Mesenchymal stem cell (in vitro differentiated cells and primary cell): Measurements from ENCODE around the gene MEIS2.

Experiments
- DNase-seq: peaks from one replicate; pipeline ENCODE4 v3.0.0-alpha.2; 2013
- H2AFZ ChIP-seq: one replicate; pipeline ENCODE4 v1.6.1; 2013; ENCODE audit warnings: low read depth, mild to moderate bottlenecking, control low read depth, inconsistent platforms, low read length, moderate library complexity
- H2AK5ac ChIP-seq: 2 replicates; pipeline ENCODE4 v1.6.1; 2013; ENCODE audit warnings: low read length, moderate library complexity, mild to moderate bottlenecking, inconsistent platforms; ENCODE audit not compliant: severe bottlenecking
- H2BK120ac ChIP-seq: one replicate; pipeline ENCODE4 v1.6.1; 2013; ENCODE audit warnings: low read depth, mild to moderate bottlenecking, inconsistent platforms, low read length, moderate library complexity
- H2BK12ac ChIP-seq, 2 experiments: one replicate each; pipeline ENCODE4 v1.6.1; 2013; ENCODE audit warnings: inconsistent platforms in 2 of 2, low read length in 2 of 2, mild to moderate bottlenecking in 2 of 2, moderate library complexity in 2 of 2, control low read depth in 1 of 2
- H2BK15ac ChIP-seq: one replicate; pipeline ENCODE4 v1.6.1; 2013; ENCODE audit warnings: mild to moderate bottlenecking, low read depth, inconsistent platforms; ENCODE audit not compliant: poor library complexity, severe bottlenecking
- H2BK5ac ChIP-seq: 2 replicates; pipeline ENCODE4 v1.6.1; 2013; ENCODE audit warnings: low read depth, mild to moderate bottlenecking, low read length, control low read depth, inconsistent platforms; ENCODE audit not compliant: poor library complexity, severe bottlenecking
- H3K14ac ChIP-seq, 2 experiments: one replicate each; pipeline ENCODE4 v1.6.1; 2013; ENCODE audit warnings: inconsistent platforms in 2 of 2, low read length in 2 of 2, control low read depth in 1 of 2, mild to moderate bottlenecking in 1 of 2, moderate library complexity in 1 of 2
- H3K18ac ChIP-seq, 2 experiments: one replicate each; pipeline ENCODE4 v1.6.1; 2013; ENCODE audit warnings: inconsistent platforms in 2 of 2, low read length in 2 of 2, control low read depth in 1 of 2, low read depth in 1 of 2, mild to moderate bottlenecking in 1 of 2
- H3K23ac ChIP-seq, 2 experiments: one replicate each; pipeline ENCODE4 v1.6.1; 2013; ENCODE audit warnings: inconsistent platforms in 2 of 2, low read length in 2 of 2, mild to moderate bottlenecking in 2 of 2, moderate library complexity in 2 of 2, control low read depth in 1 of 2
- H3K27ac ChIP-seq: 2 replicates; pipeline ENCODE4 v1.5.1; 2013; ENCODE audit warnings: mild to moderate bottlenecking, moderate library complexity, low read length, control low read depth, inconsistent platforms; ENCODE audit not compliant: poor library complexity, severe bottlenecking
- H3K27me3 ChIP-seq, 2 experiments: 2 replicates each; pipeline versions ENCODE4 v1.6.1 to v1.7.0; 2013; ENCODE audit warnings: low read length in 2 of 2, mild to moderate bottlenecking in 2 of 2, moderate library complexity in 2 of 2, control low read depth in 1 of 2, inconsistent platforms in 1 of 2; ENCODE audit not compliant: control insufficient read depth in 1 of 2, insufficient read depth in 1 of 2
- H3K36me3 ChIP-seq, 2 experiments: 2 replicates each; pipeline versions ENCODE4 v1.6.1 to v1.7.0; 2013; ENCODE audit warnings: low read length in 2 of 2, control low read depth in 1 of 2, inconsistent platforms in 1 of 2, low read depth in 1 of 2, mild to moderate bottlenecking in 1 of 2; ENCODE audit not compliant: insufficient read depth in 2 of 2, control insufficient read depth in 1 of 2
- H3K4ac ChIP-seq, 2 experiments: one replicate each; pipeline ENCODE4 v1.6.1; 2013; ENCODE audit warnings: inconsistent platforms in 2 of 2, low read length in 2 of 2, mild to moderate bottlenecking in 2 of 2, moderate library complexity in 2 of 2, control low read depth in 1 of 2, low read depth in 1 of 2
- H3K4me1 ChIP-seq: 2 replicates; pipeline ENCODE4 v1.6.1; 2013; ENCODE audit warnings: low read depth, low read length, control low read depth; ENCODE audit not compliant: control insufficient read depth, insufficient read depth
- H3K4me2 ChIP-seq: 2 replicates; pipeline ENCODE4 v1.6.1; 2013; ENCODE audit warnings: low read length, mild to moderate bottlenecking, inconsistent platforms; ENCODE audit not compliant: poor library complexity, severe bottlenecking
- H3K4me3 ChIP-seq, 2 experiments: 2 replicates each; pipeline versions ENCODE4 v1.5.1 to v1.7.0; 2013; ENCODE audit warnings: low read length in 2 of 2, mild to moderate bottlenecking in 2 of 2, control low read depth in 1 of 2, low read depth in 1 of 2; ENCODE audit not compliant: insufficient read depth in 1 of 2
- H3K79me1 ChIP-seq: replicated peaks from 2 replicates; pipeline ENCODE4 v1.6.1; 2013; ENCODE audit warnings: mild to moderate bottlenecking, control low read depth, low read length, inconsistent platforms; ENCODE audit not compliant: poor library complexity, severe bottlenecking
- H3K9ac ChIP-seq: 2 replicates; pipeline ENCODE4 v1.7.0; 2013; ENCODE audit warnings: mild to moderate bottlenecking, low read length, moderate library complexity
- H3K9me3 ChIP-seq: 2 replicates; pipeline ENCODE4 v1.7.0; 2013; ENCODE audit warnings: mild to moderate bottlenecking, low read length; ENCODE audit not compliant: control insufficient read depth
- H4K8ac ChIP-seq: one replicate; pipeline ENCODE4 v1.6.1; 2013; ENCODE audit warnings: inconsistent platforms, mild to moderate bottlenecking, low read length, moderate library complexity
- H4K91ac ChIP-seq: one replicate; pipeline ENCODE4 v1.6.1; 2013; ENCODE audit warnings: mild to moderate bottlenecking, low read length, inconsistent platforms
- WGBS: methylation state at CpG from one replicate; pipeline ENCODE4 v1.1.7; 2013; ENCODE audit warnings: mixed read lengths; 5-methylcytosine and 5-hydroxymethylcytosine counted together

The MEIS2 gene

DNA sequence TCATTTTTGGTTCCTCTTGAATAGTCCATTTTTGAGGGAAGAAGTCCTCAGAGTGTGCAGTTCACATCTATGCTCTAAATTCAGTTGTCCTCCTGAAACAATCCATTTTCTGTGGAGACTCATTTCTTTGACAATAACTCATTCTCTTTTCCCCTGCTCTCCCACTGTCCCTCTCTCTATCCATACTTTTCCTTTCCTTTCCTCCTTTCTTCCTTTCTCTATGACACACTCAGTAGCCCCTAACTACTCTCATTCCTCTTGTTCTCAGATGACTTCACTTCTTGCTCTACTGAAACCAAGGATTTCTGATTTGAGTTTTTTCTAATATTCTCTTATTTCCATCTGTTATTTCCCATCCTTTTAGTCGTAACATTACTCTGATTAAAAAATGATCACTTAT, 16.7 kb upstream of the MEIS2 start:
- Histone ChIP-seq H3K18ac (no peak overlapping the region), H3K9me3 (no peaks in the 10 kb centered on the region), H4K91ac (no peak overlapping the region), H2BK15ac (no peak overlapping the region), H2AFZ (no peak overlapping the region), H3K4me1 (no peaks in the 10 kb centered on the region), H3K27me3 (peaks cover 0 to 10% of the 10 kb centered on the region in 2 experiments), H2BK120ac (no peak overlapping the region), H3K4ac (no peak overlapping the region), H3K4me3 (no peak overlapping the region), H2BK12ac (no peak overlapping the region), H3K14ac (no peak overlapping the region), H3K4me2 (no peak overlapping the region), H3K23ac (no peak overlapping the region), H3K9ac (no peak overlapping the region), H4K8ac (no peak overlapping the region), H2AK5ac (no peak overlapping the region), H3K79me1 (no peaks in the 10 kb centered on the region), H2BK5ac (no peak overlapping the region), H3K36me3 (no peaks in the 10 kb centered on the region), H3K27ac (no peak overlapping the region)
- WGBS = no CpG with 5 or more reads among the region's 1 CpG
- no peak for DNase-seq

DNA sequence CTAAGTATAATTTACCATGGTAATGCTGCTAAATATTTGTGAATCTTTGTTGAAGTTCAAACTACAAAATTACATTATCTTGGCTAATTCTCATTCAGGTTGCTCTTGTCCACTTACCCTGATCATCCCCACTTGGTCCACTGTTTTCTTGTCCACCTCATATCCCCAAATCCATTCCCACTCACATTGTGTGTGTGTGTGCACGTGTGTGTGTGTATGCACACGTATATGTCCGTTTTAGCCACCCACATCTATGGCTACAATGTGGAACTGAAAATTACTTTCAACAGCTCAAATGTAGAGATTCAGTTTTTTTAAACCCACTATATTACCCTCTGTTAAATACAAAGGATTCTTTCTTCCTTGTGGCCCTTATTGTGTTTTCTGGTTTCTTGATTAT, 15.2 kb upstream of the MEIS2 start:
- WGBS = 100% methylated on average over 3 of the region's 3 CpGs
- no peak overlapping the region for H3K4me3 ChIP-seq
- no peak overlapping the region for H3K23ac ChIP-seq
- no peak overlapping the region for H4K91ac ChIP-seq
- no peak overlapping the region for H4K8ac ChIP-seq
- no peak overlapping the region for H2BK5ac ChIP-seq
- H3K27me3 ChIP-seq = peaks cover 0 to 23% of the 10 kb centered on the region in 2 experiments
- no peak overlapping the region for H3K14ac ChIP-seq
- peaks cover 5% of the 10 kb centered on the region for H3K4me1 ChIP-seq
- no peak overlapping the region for H2BK12ac ChIP-seq
- H2BK15ac ChIP-seq = no peak overlapping the region
- no peak for DNase-seq
- no peaks in the 10 kb centered on the region for H3K79me1 ChIP-seq
- no peak overlapping the region for H3K27ac ChIP-seq
- H3K4me2 ChIP-seq = no peak overlapping the region
- H3K18ac ChIP-seq = no peak overlapping the region
- H3K36me3 ChIP-seq = no peaks in the 10 kb centered on the region
- no peak overlapping the region for H2BK120ac ChIP-seq
- no peak overlapping the region for H3K9ac ChIP-seq
- H2AK5ac ChIP-seq = no peak overlapping the region
- no peak overlapping the region for H2AFZ ChIP-seq
- H3K9me3 ChIP-seq = no peaks in the 10 kb centered on the region
- H3K4ac ChIP-seq = no peak overlapping the region

DNA sequence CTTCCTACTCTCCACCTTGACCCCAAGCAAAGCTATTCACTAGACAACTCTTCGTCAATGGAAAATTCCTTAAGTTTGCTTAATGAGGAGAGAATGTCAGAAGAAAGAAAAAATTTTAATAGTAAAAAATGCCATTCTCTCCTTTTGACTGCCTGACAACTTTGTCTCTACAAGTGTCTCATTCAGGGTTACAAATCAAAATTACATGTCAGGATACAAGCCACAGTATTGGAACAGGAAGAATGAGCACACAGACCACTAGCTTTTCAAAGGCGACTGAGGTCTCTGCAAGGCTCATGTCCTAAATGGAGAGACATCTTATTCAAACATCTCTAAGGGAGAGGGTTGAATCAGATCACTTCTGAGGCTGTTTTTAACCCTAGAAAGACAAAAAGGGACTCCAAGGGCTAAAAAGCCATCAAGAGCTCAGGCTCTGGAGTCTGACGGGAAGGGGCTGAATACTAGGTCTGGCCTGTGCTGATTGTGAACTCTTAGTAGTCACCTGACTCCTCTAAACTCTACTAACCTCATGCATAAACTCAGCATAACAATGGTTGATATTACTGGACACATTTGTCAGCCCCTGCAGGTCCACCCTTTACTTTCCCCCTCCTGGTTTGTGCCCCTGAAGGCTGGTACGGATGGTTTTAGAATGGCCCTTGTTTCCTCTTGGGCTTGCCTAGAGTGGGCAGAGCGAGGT, 12.8 kb upstream of the MEIS2 start:
- H3K27ac ChIP-seq = no peak overlapping the region
- peak overlapping the region in 1 of 2 experiments; percentile 57 for H3K18ac ChIP-seq
- 86% methylated on average over 3 of the region's 5 CpGs for WGBS
- H3K23ac ChIP-seq = peak overlapping the region in 1 of 2 experiments; percentile 69
- no peak overlapping the region for H2BK120ac ChIP-seq
- H3K9me3 ChIP-seq = no peaks in the 10 kb centered on the region
- H3K4ac ChIP-seq = peak overlapping the region in 1 of 2 experiments; percentile 47
- no peak overlapping the region for H2BK15ac ChIP-seq
- no peak overlapping the region for H2AK5ac ChIP-seq
- peaks cover 10% of the 10 kb centered on the region for H3K4me1 ChIP-seq
- no peaks in the 10 kb centered on the region for H3K36me3 ChIP-seq
- H3K79me1 ChIP-seq = no peaks in the 10 kb centered on the region
- no peak overlapping the region for H3K9ac ChIP-seq
- H3K27me3 ChIP-seq = peaks cover 0 to 47% of the 10 kb centered on the region in 2 experiments
- peak; percentile 26 for DNase-seq
- no peak overlapping the region for H4K8ac ChIP-seq
- H3K14ac ChIP-seq = no peak overlapping the region
- H3K4me2 ChIP-seq = no peak overlapping the region
- H2AFZ ChIP-seq = no peak overlapping the region
- no peak overlapping the region for H3K4me3 ChIP-seq
- no peak overlapping the region for H2BK5ac ChIP-seq
- peak overlapping the region; percentile 22 for H4K91ac ChIP-seq
- H2BK12ac ChIP-seq = peak overlapping the region; percentile 72 to 96

DNA sequence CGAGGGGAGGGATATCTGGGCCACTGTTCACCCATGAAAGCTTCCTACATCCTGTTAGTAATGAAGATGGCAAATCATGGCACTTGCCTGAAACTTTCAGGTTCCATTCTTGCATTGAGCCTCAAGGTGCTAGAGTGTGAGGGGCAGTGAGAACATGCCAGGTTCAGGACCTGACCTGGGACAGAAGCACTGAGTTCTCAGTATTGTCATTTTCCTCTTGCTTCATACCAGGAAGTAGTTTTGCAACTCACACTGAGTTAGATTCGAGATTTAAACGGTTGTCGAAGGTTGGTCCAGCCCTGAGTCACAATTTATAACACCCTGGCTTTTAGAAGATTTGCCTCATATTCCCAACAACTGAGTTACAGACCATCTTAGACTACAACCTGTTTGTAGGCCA, 11.8 kb upstream of the MEIS2 start:
- Histone ChIP-seq H3K27ac (no peak overlapping the region), H3K4me3 (no peak overlapping the region), H3K4ac (no peak overlapping the region), H3K9ac (no peak overlapping the region), H2BK120ac (no peak overlapping the region), H3K18ac (no peak overlapping the region), H3K14ac (no peak overlapping the region), H2AK5ac (no peak overlapping the region), H3K36me3 (no peaks in the 10 kb centered on the region), H4K91ac (no peak overlapping the region), H2AFZ (no peak overlapping the region), H3K27me3 (peaks cover 0 to 56% of the 10 kb centered on the region in 2 experiments), H2BK12ac (no peak overlapping the region), H3K4me2 (no peak overlapping the region), H3K23ac (no peak overlapping the region), H4K8ac (peak overlapping the region; percentile 66), H2BK5ac (no peak overlapping the region), H3K4me1 (peaks cover 10% of the 10 kb centered on the region), H2BK15ac (no peak overlapping the region), H3K9me3 (no peaks in the 10 kb centered on the region), H3K79me1 (peaks cover 2% of the 10 kb centered on the region)
- 15% methylated on average over 4 of the region's 4 CpGs for WGBS
- DNase-seq = peak; percentile 56
